ENCODE data around the gene GDF15.
"Not testable (repeated sequence)": the region's sequence is repeated elsewhere in the genome, so short reads cannot be mapped to it uniquely, and the experiment has no call there.

GDF15 gene

DNA sequence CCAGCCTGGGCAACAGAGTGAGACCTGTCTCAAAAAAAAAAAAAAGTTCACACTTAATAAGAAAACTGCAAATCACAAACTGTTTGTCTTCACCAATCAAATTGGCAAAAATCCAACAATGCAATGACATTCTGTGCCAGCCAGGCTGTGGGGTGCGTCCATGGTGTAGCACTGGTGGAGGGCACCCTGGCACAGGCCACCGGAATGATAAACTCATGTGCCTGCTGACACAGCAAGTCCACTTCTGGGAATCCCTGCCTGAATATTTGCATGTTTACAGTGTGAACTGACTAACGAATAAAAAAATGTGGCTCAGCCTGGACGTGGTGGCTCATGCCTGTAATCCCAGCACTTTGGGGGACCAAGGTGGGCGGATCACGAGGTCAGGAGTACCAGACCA is 13.1 kb downstream of the GDF15 start (continued):
- TF ChIP-seq, protein P1, sequence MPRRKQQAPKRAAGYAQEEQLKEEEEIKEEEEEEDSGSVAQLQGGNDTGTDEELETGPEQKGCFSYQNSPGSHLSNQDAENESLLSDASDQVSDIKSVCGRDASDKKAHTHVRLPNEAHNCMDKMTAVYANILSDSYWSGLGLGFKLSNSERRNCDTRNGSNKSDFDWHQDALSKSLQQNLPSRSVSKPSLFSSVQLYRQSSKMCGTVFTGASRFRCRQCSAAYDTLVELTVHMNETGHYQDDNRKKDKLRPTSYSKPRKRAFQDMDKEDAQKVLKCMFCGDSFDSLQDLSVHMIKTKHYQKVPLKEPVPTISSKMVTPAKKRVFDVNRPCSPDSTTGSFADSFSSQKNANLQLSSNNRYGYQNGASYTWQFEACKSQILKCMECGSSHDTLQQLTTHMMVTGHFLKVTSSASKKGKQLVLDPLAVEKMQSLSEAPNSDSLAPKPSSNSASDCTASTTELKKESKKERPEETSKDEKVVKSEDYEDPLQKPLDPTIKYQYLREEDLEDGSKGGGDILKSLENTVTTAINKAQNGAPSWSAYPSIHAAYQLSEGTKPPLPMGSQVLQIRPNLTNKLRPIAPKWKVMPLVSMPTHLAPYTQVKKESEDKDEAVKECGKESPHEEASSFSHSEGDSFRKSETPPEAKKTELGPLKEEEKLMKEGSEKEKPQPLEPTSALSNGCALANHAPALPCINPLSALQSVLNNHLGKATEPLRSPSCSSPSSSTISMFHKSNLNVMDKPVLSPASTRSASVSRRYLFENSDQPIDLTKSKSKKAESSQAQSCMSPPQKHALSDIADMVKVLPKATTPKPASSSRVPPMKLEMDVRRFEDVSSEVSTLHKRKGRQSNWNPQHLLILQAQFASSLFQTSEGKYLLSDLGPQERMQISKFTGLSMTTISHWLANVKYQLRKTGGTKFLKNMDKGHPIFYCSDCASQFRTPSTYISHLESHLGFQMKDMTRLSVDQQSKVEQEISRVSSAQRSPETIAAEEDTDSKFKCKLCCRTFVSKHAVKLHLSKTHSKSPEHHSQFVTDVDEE (CRISPR knock-in tag; IDR thresholded peaks at IDR 0.05), result no peak
- TF ChIP-seq ZFP3 (CRISPR knock-in tag; IDR thresholded peaks at IDR 0.05), result no peak
- TF ChIP-seq GLIS3 (CRISPR knock-in tag; IDR thresholded peaks at IDR 0.05), result no peak
- no peak for TF ChIP-seq RARB (CRISPR knock-in tag; IDR thresholded peaks at IDR 0.05)
- TF ChIP-seq CSDC2 (CRISPR knock-in tag; IDR thresholded peaks at IDR 0.05), result no peak
- TF ChIP-seq ARNTL (CRISPR knock-in tag; IDR thresholded peaks at IDR 0.05; ENCODE audit: borderline replicate concordance, low read depth), result no peak

DNA sequence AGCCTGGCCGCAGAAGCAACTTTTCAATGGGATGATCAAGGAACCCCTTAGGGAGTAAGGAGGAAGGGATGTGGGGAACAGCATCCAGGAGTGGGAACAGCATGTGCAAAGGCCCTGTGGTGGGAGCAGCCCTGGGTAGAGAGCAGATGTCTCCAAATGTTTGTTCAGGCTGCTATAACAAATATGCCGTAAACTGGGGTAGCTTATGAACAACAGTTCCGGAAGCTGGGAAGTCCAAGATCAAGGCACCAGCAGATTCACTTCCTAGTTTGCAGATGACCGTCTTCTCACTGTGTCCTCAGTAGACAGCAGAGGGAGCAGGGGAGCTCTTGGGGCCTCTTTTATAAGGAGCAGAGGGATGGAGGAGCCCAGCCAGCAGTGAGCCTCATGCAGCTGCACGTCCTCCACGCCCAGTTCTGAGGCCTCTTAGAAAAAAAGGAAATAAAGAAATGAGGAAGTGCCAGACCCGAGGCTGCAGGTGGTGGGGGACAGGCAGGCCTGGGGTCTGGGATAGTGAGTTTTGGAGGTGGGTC is 15.7 kb downstream of the GDF15 start:
- TF ChIP-seq, protein P2, sequence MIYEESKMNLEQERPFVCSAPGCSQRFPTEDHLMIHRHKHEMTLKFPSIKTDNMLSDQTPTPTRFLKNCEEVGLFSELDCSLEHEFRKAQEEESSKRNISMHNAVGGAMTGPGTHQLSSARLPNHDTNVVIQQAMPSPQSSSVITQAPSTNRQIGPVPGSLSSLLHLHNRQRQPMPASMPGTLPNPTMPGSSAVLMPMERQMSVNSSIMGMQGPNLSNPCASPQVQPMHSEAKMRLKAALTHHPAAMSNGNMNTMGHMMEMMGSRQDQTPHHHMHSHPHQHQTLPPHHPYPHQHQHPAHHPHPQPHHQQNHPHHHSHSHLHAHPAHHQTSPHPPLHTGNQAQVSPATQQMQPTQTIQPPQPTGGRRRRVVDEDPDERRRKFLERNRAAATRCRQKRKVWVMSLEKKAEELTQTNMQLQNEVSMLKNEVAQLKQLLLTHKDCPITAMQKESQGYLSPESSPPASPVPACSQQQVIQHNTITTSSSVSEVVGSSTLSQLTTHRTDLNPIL (CRISPR knock-in tag; IDR thresholded peaks at IDR 0.05; ENCODE audit: low read depth), result no peak
- no peak for TF ChIP-seq ZNF565 (CRISPR knock-in tag; conservative IDR thresholded peaks at IDR 0.05; ENCODE audit: low read depth)
- peak; percentile 83 for ATAC-seq

DNA sequence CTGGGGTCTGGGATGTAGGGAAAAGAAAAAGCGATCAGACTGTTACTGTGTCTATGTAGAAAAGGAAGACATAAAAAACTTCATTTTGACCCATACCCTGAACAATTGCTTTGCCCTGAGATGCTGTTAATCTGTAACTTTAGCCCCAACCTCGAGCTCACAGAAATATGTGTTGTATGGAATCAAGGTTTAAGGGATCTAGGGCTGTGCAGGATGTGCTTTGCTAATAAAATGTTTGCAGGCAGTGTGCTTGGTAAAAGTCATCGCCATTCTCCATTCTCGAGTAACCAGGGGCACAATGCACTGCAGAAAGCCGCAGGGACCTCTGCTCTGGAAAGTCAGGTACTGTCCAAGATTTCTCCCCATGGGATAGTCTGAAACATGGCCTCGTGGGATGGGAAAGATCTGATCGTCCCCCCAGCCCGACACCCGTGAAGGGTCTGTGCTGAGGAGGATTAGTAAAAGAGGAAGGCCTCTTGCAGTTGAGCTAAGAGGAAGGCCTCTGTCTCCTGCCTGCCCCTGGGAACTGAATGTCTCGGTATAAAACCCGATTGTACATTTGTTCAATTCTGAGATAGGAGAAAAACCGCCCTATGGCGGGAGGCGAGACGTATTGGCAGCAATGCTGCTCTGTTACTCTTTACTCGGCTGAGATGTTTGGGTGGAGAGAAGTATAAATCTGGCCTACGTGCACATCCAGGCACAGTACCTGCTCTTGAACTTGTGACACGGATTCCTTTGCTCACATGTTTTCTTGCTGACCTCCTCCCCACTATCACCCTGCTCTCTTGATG is 16.7 kb downstream of the GDF15 start:
- not testable (repeated sequence) for ATAC-seq

DNA sequence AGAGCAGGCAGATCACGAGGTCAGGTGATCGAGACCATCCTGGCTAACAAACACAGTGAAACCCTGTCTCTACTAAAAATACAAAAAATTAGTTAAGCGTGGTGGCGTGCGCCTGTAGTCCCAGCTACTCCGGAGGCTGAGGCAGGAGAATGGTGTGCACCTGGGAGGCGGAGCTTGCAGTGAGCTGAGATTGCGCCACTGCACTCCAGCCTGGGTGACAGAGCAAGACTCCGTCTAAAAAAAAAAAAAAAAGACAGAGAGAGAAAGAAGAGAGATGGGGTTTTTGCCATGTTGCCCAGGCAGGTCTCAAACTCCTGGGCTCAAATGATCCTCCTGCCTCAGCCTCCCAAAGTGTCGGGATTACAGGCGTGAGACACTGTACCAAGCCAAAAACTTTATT is 19.8 kb downstream of the GDF15 start:
- ATAC-seq, result not testable (repeated sequence)

DNA sequence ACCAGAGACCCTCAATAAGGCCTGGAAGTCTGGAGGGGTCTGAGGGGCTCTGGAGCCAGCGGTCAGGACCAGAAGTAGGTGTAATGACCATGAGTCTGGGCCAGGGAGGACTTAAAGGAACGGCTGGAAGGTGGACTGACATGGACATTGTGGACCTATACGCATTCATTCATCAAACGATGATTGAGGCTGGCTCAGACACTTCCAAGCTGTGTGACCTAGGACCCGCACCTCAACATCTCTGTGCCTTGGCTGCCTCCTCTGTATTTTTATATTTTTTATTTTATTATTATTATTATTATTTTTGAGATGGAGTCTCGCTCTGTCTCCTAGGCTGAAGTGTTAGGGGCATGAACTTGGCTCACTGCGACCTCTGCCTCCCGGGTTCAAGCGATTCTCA is 20.8 kb downstream of the GDF15 start:
- TF ChIP-seq SNAI2 (CRISPR knock-in tag; IDR thresholded peaks at IDR 0.05) (no peak), ZFP30 (CRISPR knock-in tag; IDR thresholded peaks at IDR 0.05) (no peak), ZNF8 (CRISPR knock-in tag; IDR thresholded peaks at IDR 0.05) (no peak), PPARA (CRISPR knock-in tag; IDR thresholded peaks at IDR 0.05; ENCODE audit: borderline replicate concordance) (no peak), OSR1 (CRISPR knock-in tag; IDR thresholded peaks at IDR 0.05) (no peak), TCF4 (CRISPR knock-in tag; IDR thresholded peaks at IDR 0.05; ENCODE audit: borderline replicate concordance) (no peak), ZFP3 (CRISPR knock-in tag; IDR thresholded peaks at IDR 0.05) (no peak), BACH2 (CRISPR knock-in tag; IDR thresholded peaks at IDR 0.05; ENCODE audit: borderline replicate concordance) (no peak), ZNF565 (CRISPR knock-in tag; conservative IDR thresholded peaks at IDR 0.05; ENCODE audit: low read depth) (no peak), ZC3H10 (CRISPR knock-in tag; IDR thresholded peaks at IDR 0.05) (no peak), RARB (CRISPR knock-in tag; IDR thresholded peaks at IDR 0.05) (no peak), GLIS3 (CRISPR knock-in tag; IDR thresholded peaks at IDR 0.05) (no peak), TOX (CRISPR knock-in tag; IDR thresholded peaks at IDR 0.05; ENCODE audit: borderline replicate concordance) (no peak), ISL1 (CRISPR knock-in tag; IDR thresholded peaks at IDR 0.05) (no peak), ZNF70 (CRISPR knock-in tag; IDR thresholded peaks at IDR 0.05) (no peak), CSDC2 (CRISPR knock-in tag; IDR thresholded peaks at IDR 0.05) (no peak)
- TF ChIP-seq, protein P3, sequence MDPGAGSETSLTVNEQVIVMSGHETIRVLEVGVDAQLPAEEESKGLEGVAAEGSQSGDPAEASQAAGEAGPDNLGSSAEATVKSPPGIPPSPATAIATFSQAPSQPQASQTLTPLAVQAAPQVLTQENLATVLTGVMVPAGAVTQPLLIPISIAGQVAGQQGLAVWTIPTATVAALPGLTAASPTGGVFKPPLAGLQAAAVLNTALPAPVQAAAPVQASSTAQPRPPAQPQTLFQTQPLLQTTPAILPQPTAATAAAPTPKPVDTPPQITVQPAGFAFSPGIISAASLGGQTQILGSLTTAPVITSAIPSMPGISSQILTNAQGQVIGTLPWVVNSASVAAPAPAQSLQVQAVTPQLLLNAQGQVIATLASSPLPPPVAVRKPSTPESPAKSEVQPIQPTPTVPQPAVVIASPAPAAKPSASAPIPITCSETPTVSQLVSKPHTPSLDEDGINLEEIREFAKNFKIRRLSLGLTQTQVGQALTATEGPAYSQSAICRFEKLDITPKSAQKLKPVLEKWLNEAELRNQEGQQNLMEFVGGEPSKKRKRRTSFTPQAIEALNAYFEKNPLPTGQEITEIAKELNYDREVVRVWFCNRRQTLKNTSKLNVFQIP (CRISPR knock-in tag; IDR thresholded peaks at IDR 0.05; ENCODE audit: borderline replicate concordance, low read depth), result no peak
- TF ChIP-seq, protein P2 (CRISPR knock-in tag; IDR thresholded peaks at IDR 0.05; ENCODE audit: low read depth), result no peak
- TF ChIP-seq, protein P1 (CRISPR knock-in tag; IDR thresholded peaks at IDR 0.05), result no peak
- TF ChIP-seq, protein P4, sequence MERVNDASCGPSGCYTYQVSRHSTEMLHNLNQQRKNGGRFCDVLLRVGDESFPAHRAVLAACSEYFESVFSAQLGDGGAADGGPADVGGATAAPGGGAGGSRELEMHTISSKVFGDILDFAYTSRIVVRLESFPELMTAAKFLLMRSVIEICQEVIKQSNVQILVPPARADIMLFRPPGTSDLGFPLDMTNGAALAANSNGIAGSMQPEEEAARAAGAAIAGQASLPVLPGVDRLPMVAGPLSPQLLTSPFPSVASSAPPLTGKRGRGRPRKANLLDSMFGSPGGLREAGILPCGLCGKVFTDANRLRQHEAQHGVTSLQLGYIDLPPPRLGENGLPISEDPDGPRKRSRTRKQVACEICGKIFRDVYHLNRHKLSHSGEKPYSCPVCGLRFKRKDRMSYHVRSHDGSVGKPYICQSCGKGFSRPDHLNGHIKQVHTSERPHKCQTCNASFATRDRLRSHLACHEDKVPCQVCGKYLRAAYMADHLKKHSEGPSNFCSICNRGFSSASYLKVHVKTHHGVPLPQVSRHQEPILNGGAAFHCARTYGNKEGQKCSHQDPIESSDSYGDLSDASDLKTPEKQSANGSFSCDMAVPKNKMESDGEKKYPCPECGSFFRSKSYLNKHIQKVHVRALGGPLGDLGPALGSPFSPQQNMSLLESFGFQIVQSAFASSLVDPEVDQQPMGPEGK (CRISPR knock-in tag; IDR thresholded peaks at IDR 0.05; ENCODE audit: borderline replicate concordance), result no peak
- ATAC-seq, result no peak

Data from SK-N-SH treated with all-trans-retinoic acid at 6 μM for 48 hours (cell line).